Thoracic aorta (tissue), 2 donors: ENCODE measurements around the gene PHLDA3. TPM values are rescaled to one million over a fixed set of nuclear protein-coding genes. Genes with fewer than 3 reads are reported as not detected.

Experiments used
- ATAC-seq: fragments of 150-250 bp; one replicate; pipeline ENCODE4 v1.8.0; 2017; ENCODE audit warnings: low read depth; ENCODE audit not compliant: insufficient number of reproducible peaks, low FRiP score
- DNase-seq: peaks from one replicate; pipeline ENCODE4 v3.0.0-alpha.2; 2020; ENCODE audit warnings: low spot score
- H3K27ac ChIP-seq, 2 donors: fragments of 200-600 bp; sonication (generic); 1 replicate in 1 of 2; 2 replicates in 1 of 2; pipeline ENCODE4 v1.5.1; 2016; ENCODE audit warnings: mild to moderate bottlenecking in 2 of 2, moderate library complexity in 2 of 2
- H3K27me3 ChIP-seq: fragments of 200-600 bp; sonication (generic); replicated peaks from 2 replicates; pipeline ENCODE4 v1.6.0; 2016; ENCODE audit warnings: mild to moderate bottlenecking; ENCODE audit not compliant: insufficient read depth
- H3K36me3 ChIP-seq: fragments of 200-600 bp; sonication (generic); one replicate; pipeline ENCODE4 v1.5.1; 2016
- H3K4me1 ChIP-seq, 2 donors: fragments of 200-600 bp; sonication (generic); 1 replicate in 1 of 2; 2 replicates in 1 of 2; pipeline versions ENCODE4 v1.5.1 to v1.6.0; 2016; ENCODE audit warnings: low read depth in 2 of 2, mild to moderate bottlenecking in 1 of 2; ENCODE audit not compliant: control insufficient read depth in 1 of 2
- H3K4me3 ChIP-seq: fragments of 200-600 bp; sonication (generic); 2 replicates; pipeline ENCODE4 v1.5.1; 2016; ENCODE audit warnings: mild to moderate bottlenecking
- H3K9me3 ChIP-seq: fragments of 200-600 bp; sonication (generic); 2 replicates; pipeline ENCODE4 v1.5.1; 2016
- CTCF ChIP-seq: fragments of 200-600 bp; sonication (generic); IDR thresholded peaks from one replicate; pipeline ENCODE4 v1.5.1; 2019; ENCODE audit warnings: antibody characterized with exemption
- total RNA-seq, 2 donors: library from RNA; depleted of rRNA; stranded (reverse); fragments of >200 nt; gene quantifications; one replicate each; pipeline versions ENCODE4 v1.1.0 to v1.2.3, GENCODE V29; 2016

Gene PHLDA3
- total RNA-seq, 2 donors from 2014 or later: 65.7 to 134 TPM

GRCh38 chr1:201510734-201511133 lies 41.7 kb upstream of the PHLDA3 start:
- no peak for TF ChIP-seq CTCF
- H3K4me3 ChIP-seq: no peak overlapping the region
- no peak for DNase-seq
- H3K27me3 ChIP-seq: no peaks in the 10 kb centered on the region
- no peak for ATAC-seq
- no peaks in the 10 kb centered on the region for H3K9me3 ChIP-seq
- H3K27ac ChIP-seq: no peak overlapping the region
- no peaks in the 10 kb centered on the region for H3K36me3 ChIP-seq
- peaks cover 17 to 31% of the 10 kb centered on the region in 2 donors for H3K4me1 ChIP-seq

GRCh38 chr1:201509601-201510374 lies 40.8 kb upstream of the PHLDA3 start:
- Histone ChIP-seq H3K9me3 (no peaks in the 10 kb centered on the region), H3K27ac (no peak overlapping the region), H3K4me3 (no peak overlapping the region), H3K4me1 (peaks cover 21 to 38% of the 10 kb centered on the region in 2 donors), H3K36me3 (no peaks in the 10 kb centered on the region), H3K27me3 (no peaks in the 10 kb centered on the region)
- TF ChIP-seq CTCF: no peak
- ATAC-seq (no peak), DNase-seq (no peak)

GRCh38 chr1:201508809-201509208 lies 39.8 kb upstream of the PHLDA3 start:
- Histone ChIP-seq H3K4me1 (peaks cover 21 to 46% of the 10 kb centered on the region in 2 donors), H3K27ac (no peak overlapping the region)

GRCh38 chr1:201507360-201507675 lies 38.3 kb upstream of the PHLDA3 start:
- no peak for TF ChIP-seq CTCF
- Histone ChIP-seq H3K36me3 (no peaks in the 10 kb centered on the region), H3K4me1 (peaks cover 19 to 49% of the 10 kb centered on the region in 2 donors), H3K27ac (peak overlapping the region; percentile 94 to 96), H3K4me3 (peak overlapping the region; percentile 94), H3K27me3 (no peaks in the 10 kb centered on the region), H3K9me3 (no peaks in the 10 kb centered on the region)
- no peak for ATAC-seq
- no peak for DNase-seq

More at GRCh38 chr1:201508809-201509208, 39.8 kb upstream of the PHLDA3 start:
- H3K36me3 ChIP-seq: no peaks in the 10 kb centered on the region
- no peak for TF ChIP-seq CTCF
- H3K4me3 ChIP-seq: no peak overlapping the region
- H3K9me3 ChIP-seq: no peaks in the 10 kb centered on the region
- DNase-seq (no peak), ATAC-seq (no peak)
- no peaks in the 10 kb centered on the region for H3K27me3 ChIP-seq

GRCh38 chr1:201506557-201507359 lies 37.8 kb upstream of the PHLDA3 start, which contains the start of gene CSRP1:
TSS of gene CSRP1 (minus strand) at chr1:201507123. CDS start at chr1:201496303, 10,820 bp downstream.
- no peak for TF ChIP-seq CTCF
- H3K27ac ChIP-seq: peak within 1 kb of the TSS; percentile 94 to 96
- H3K4me1 ChIP-seq: peaks cover 17 to 48% of the 10 kb centered on the region in 2 donors
- H3K27me3 ChIP-seq: no peaks in the 10 kb centered on the region
- H3K36me3 ChIP-seq: no peaks in the 10 kb centered on the region
- DNase-seq (peak; percentile 67), ATAC-seq (peak; percentile 58)
- no peaks in the 10 kb centered on the region for H3K9me3 ChIP-seq
- peak within 1 kb of the TSS; percentile 94 for H3K4me3 ChIP-seq
